ENCODE results near the gene SH3GL2. TPM values are rescaled to one million over a fixed set of nuclear protein-coding genes. Genes with fewer than 3 reads are reported as not detected.

Gene SH3GL2
- total RNA-seq, 1 donor from 2014 or later = 3.2 TPM

GRCh38 chr9:17551023-17551422, 27.8 kb upstream of the SH3GL2 start:
- TF ChIP-seq CTCF (IDR thresholded peaks at IDR 0.05) = no peak

GRCh38 chr9:17555362-17556054, 23.4 kb upstream of the SH3GL2 start:
- Histone ChIP-seq H3K36me3 (no peaks in the 10 kb centered on the region), H3K4me1 (no peaks in the 10 kb centered on the region), H3K27me3 (no peaks in the 10 kb centered on the region), H3K4me3 (no peak overlapping the region), H3K9me3 (no peaks in the 10 kb centered on the region), H3K27ac (no peak overlapping the region)
- intact Hi-C loops (cut with DNase I) = no loop called here
- TF ChIP-seq CTCF (IDR thresholded peaks at IDR 0.05) = no peak
- DNase-seq = no peak
- no peak for ATAC-seq

More at GRCh38 chr9:17551023-17551422, 27.8 kb upstream of the SH3GL2 start:
- no peaks in the 10 kb centered on the region for H3K27me3 ChIP-seq
- no peaks in the 10 kb centered on the region for H3K4me1 ChIP-seq
- DNase-seq (no peak), ATAC-seq (no peak)
- no peak overlapping the region for H3K4me3 ChIP-seq
- H3K27ac ChIP-seq = no peak overlapping the region
- intact Hi-C loops (cut with DNase I) = no loop called here
- no peaks in the 10 kb centered on the region for H3K9me3 ChIP-seq
- no peaks in the 10 kb centered on the region for H3K36me3 ChIP-seq

- Histone ChIP-seq H3K4me3 (no peak overlapping the region), H3K4me1 (no peaks in the 10 kb centered on the region), H3K36me3 (no peaks in the 10 kb centered on the region), H3K27ac (no peak overlapping the region), H3K9me3 (no peaks in the 10 kb centered on the region), H3K27me3 (no peaks in the 10 kb centered on the region)
- intact Hi-C loops (cut with DNase I) = no loop called here
- TF ChIP-seq CTCF (IDR thresholded peaks at IDR 0.05) = no peak
- DNase-seq (no peak), ATAC-seq (peak; percentile 74)
Measured at GRCh38 chr9:17556255-17556654, 22.6 kb upstream of the SH3GL2 start.

GRCh38 chr9:17556935-17557334, 21.9 kb upstream of the SH3GL2 start:
- Histone ChIP-seq H3K4me1 (no peaks in the 10 kb centered on the region), H3K27me3 (no peaks in the 10 kb centered on the region), H3K27ac (no peak overlapping the region), H3K4me3 (no peak overlapping the region), H3K9me3 (no peaks in the 10 kb centered on the region), H3K36me3 (no peaks in the 10 kb centered on the region)
- intact Hi-C loops (cut with DNase I) = no loop called here
- DNase-seq = no peak
- TF ChIP-seq CTCF (IDR thresholded peaks at IDR 0.05) = no peak
- peak; percentile 89 for ATAC-seq

GRCh38 chr9:17571825-17572224, 7.0 kb upstream of the SH3GL2 start:
- H3K4me1 ChIP-seq = no peaks in the 10 kb centered on the region
- intact Hi-C loops (cut with DNase I) = no loop called here
- no peak for TF ChIP-seq CTCF (IDR thresholded peaks at IDR 0.05)
- H3K36me3 ChIP-seq = no peaks in the 10 kb centered on the region
- DNase-seq (no peak), ATAC-seq (no peak)
- H3K9me3 ChIP-seq = no peaks in the 10 kb centered on the region
- no peak overlapping the region for H3K4me3 ChIP-seq
- no peak overlapping the region for H3K27ac ChIP-seq
- H3K27me3 ChIP-seq = no peaks in the 10 kb centered on the region

- intact Hi-C loops (cut with DNase I) = no loop called here
- Histone ChIP-seq H3K36me3 (no peaks in the 10 kb centered on the region), H3K4me1 (no peaks in the 10 kb centered on the region), H3K4me3 (no peak overlapping the region), H3K27ac (no peak overlapping the region), H3K27me3 (peaks cover 13% of the 10 kb centered on the region), H3K9me3 (no peaks in the 10 kb centered on the region)
- ATAC-seq (no peak), DNase-seq (no peak)
- TF ChIP-seq CTCF (IDR thresholded peaks at IDR 0.05) = no peak
Measured at GRCh38 chr9:17574342-17574741, 4.5 kb upstream of the SH3GL2 start.

Measured in upper lobe of right lung (tissue), 1 donor.